ENCODE results near the gene PECR.

PECR gene

DNA sequence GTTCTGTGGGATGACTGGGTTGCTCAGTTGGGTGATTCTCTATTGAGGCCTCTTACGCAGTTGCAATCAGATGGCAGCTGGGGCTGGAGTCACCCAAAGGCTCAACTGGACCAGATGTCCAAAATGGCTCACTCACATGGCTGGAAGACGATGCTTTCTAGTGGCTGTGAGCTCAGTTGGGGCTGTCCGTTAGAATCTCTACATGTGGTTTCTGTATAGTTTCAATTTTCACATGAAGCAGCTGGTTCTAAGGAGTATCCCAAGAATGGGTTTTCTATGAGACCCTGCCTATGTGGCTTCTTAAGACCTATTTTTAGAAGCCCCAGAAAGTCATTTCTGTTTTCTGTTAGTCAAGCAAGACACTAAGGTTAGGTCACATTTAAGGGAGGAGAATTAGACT, 32.0 kb upstream of the PECR start:
- no peak overlapping the region for H3K4me3 ChIP-seq (ENCODE audit: low read depth, low read length)
- CTCF ChIA-PET: interaction anchor here (1.1 to 7.3 kb wide), 18 partner anchors 12 to 404 kb away, joined by 3 to 64 read pairs (median 4); no protein-coding TSS in a partner anchor
- POLR2A ChIA-PET: no interaction called here
- no peak for DNase-seq (ENCODE audit: low read depth, low spot score)
- TF ChIP-seq, protein P1, sequence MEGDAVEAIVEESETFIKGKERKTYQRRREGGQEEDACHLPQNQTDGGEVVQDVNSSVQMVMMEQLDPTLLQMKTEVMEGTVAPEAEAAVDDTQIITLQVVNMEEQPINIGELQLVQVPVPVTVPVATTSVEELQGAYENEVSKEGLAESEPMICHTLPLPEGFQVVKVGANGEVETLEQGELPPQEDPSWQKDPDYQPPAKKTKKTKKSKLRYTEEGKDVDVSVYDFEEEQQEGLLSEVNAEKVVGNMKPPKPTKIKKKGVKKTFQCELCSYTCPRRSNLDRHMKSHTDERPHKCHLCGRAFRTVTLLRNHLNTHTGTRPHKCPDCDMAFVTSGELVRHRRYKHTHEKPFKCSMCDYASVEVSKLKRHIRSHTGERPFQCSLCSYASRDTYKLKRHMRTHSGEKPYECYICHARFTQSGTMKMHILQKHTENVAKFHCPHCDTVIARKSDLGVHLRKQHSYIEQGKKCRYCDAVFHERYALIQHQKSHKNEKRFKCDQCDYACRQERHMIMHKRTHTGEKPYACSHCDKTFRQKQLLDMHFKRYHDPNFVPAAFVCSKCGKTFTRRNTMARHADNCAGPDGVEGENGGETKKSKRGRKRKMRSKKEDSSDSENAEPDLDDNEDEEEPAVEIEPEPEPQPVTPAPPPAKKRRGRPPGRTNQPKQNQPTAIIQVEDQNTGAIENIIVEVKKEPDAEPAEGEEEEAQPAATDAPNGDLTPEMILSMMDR (IDR thresholded peaks at IDR 0.05; ENCODE audit: insufficient read depth, low read length, missing control alignments): no peak

DNA sequence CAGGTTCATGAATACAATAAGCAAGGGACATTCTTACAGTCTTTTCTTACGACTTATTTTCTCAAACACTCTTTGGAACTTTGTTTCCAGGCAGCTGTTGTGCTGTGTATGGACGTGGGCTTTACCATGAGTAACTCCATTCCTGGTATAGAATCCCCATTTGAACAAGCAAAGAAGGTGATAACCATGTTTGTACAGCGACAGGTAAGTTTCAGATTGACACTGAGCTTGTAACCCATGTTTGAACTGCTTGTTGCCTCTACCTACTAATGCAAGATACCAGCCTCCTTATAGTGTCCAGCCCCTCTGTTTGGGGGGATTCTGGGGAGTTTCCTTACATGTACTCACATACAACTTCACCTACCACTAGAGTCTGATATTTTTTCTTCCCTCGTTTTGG, 31.3 kb upstream of the PECR start:
- POLR2A ChIA-PET: no interaction called here
- TF ChIP-seq, protein P1 (IDR thresholded peaks at IDR 0.05; ENCODE audit: insufficient read depth, low read length, missing control alignments): no peak
- CTCF ChIA-PET: interaction anchor here (0.7 to 7.3 kb wide), 10 partner anchors 12 to 554 kb away, joined by 3 to 64 read pairs (median 4); no protein-coding TSS in a partner anchor
- no peak overlapping the region for H3K4me3 ChIP-seq (ENCODE audit: low read depth, low read length)
- no peak for DNase-seq (ENCODE audit: low read depth, low spot score)

DNA sequence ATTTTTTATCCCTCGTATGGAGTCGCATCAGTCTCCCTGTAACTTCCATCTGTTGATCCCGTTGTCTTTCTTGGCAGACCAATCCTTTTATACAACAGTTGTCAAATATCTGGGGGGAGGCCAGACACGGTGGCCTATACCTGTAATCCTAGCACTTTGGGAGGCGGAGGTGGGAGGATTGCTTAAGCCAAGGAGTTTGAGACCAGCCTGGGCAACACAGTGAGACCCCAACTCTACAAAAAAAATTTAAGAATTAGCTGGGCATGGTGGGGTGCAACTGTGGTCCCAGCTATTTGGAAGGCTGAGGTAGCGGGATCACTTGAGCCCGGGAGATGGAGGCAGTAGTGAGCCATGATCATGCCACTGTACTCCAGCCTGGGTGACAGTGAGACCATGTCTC, 29.5 kb upstream of the PECR start:
- ChIA-PET CTCF (interaction anchor here (0.9 to 7.3 kb wide), 11 partner anchors 14 to 556 kb away, joined by 3 to 64 read pairs (median 10); partner anchors contain the start of gene SMARCAL1), POLR2A (no interaction called here)
- TF ChIP-seq, protein P1 (IDR thresholded peaks at IDR 0.05; ENCODE audit: insufficient read depth, low read length, missing control alignments): no peak
- H3K4me3 ChIP-seq (ENCODE audit: low read depth, low read length): no peak overlapping the region
- no peak for DNase-seq (ENCODE audit: low read depth, low spot score)

DNA sequence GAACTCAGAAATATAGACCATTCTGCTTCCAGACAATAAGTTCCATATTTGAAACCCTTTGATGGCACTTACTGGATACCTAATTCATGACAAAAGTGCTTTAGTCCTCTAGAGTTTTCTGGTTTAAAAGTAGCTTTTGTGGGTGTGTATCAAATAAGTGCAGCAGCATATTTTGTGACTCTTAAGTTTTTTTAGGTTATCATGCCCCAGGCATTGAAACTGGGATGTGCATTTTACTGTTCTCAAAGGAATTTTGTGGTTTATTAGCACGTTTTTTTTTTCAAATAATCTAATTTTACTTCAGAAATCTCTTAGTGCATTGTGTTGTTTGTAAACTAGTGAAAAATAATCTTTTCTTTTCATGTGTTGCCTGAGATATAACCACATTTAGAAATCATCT, 29.0 kb upstream of the PECR start:
- TF ChIP-seq, protein P1 (IDR thresholded peaks at IDR 0.05; ENCODE audit: insufficient read depth, low read length, missing control alignments): no peak
- peak overlapping the region; percentile 94 for H3K4me3 ChIP-seq (ENCODE audit: low read depth, low read length)
- no peak for DNase-seq (ENCODE audit: low read depth, low spot score)
- POLR2A ChIA-PET: interaction anchor here (2.1 kb wide), 1 partner anchor 30 kb away, joined by 5 read pairs; no protein-coding TSS in a partner anchor
- CTCF ChIA-PET: interaction anchor here (0.6 to 7.3 kb wide), 21 partner anchors 9 to 556 kb away, joined by 3 to 64 read pairs (median 4); partner anchors contain the start of gene SMARCAL1

DNA sequence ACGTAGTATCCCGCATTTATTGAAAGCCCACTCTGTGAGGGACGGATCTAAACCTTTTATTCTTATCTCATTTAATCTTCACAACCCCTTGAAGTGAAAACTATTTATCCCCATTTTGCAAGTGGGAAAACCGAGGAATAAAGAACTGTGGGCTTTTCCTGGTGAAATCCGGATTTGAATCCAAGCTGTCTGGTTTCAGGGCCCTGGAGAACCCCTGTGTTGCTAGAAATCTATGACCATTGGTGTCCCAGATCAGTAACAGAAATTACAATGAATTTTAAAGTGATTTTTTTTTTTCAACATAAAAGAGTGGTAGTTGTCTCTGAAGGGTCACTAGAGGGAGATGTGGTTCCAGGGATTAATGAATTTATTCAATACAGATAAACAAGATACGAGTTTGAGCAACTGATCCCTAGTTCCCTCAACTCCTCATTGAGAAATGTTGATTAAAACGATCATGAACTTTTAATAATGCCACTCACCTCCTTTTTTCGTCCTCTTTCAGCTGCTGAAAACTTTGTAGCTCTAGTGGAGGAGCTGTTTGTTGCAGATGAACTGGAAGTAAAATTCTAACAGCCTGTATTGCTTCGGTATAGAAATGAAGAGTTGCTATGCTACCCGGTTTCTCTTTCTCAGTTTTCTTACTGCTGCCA, 28.5 kb upstream of the PECR start:
- TF ChIP-seq, protein P1 (IDR thresholded peaks at IDR 0.05; ENCODE audit: insufficient read depth, low read length, missing control alignments): peak; percentile 3
- DNase-seq (ENCODE audit: low read depth, low spot score): no peak
- CTCF ChIA-PET: interaction anchor here (0.6 to 7.3 kb wide), 29 partner anchors 10 to 694 kb away, joined by 3 to 64 read pairs (median 4); no protein-coding TSS in a partner anchor
- H3K4me3 ChIP-seq (ENCODE audit: low read depth, low read length): peak overlapping the region; percentile 94
- POLR2A ChIA-PET: interaction anchor here (0.7 to 2.1 kb wide), 2 partner anchors 18 to 31 kb away, joined by 5 read pairs; no protein-coding TSS in a partner anchor
